Mesenchymal stem cell (in vitro differentiated cells and primary cell): ENCODE measurements around the gene EEF1AKMT3.

ENCODE experiments used
- DNase-seq: peaks from one replicate; pipeline ENCODE4 v3.0.0-alpha.2; 2013
- H2AFZ ChIP-seq: one replicate; pipeline ENCODE4 v1.6.1; 2013; ENCODE audit warnings: low read depth, mild to moderate bottlenecking, control low read depth, inconsistent platforms, low read length, moderate library complexity
- H2AK5ac ChIP-seq: 2 replicates; pipeline ENCODE4 v1.6.1; 2013; ENCODE audit warnings: low read length, moderate library complexity, mild to moderate bottlenecking, inconsistent platforms; ENCODE audit not compliant: severe bottlenecking
- H2BK120ac ChIP-seq: one replicate; pipeline ENCODE4 v1.6.1; 2013; ENCODE audit warnings: low read depth, mild to moderate bottlenecking, inconsistent platforms, low read length, moderate library complexity
- H2BK12ac ChIP-seq, 2 experiments: one replicate each; pipeline ENCODE4 v1.6.1; 2013; ENCODE audit warnings: inconsistent platforms in 2 of 2, low read length in 2 of 2, mild to moderate bottlenecking in 2 of 2, moderate library complexity in 2 of 2, control low read depth in 1 of 2
- H2BK15ac ChIP-seq: one replicate; pipeline ENCODE4 v1.6.1; 2013; ENCODE audit warnings: mild to moderate bottlenecking, low read depth, inconsistent platforms; ENCODE audit not compliant: poor library complexity, severe bottlenecking
- H2BK5ac ChIP-seq: 2 replicates; pipeline ENCODE4 v1.6.1; 2013; ENCODE audit warnings: low read depth, mild to moderate bottlenecking, low read length, control low read depth, inconsistent platforms; ENCODE audit not compliant: poor library complexity, severe bottlenecking
- H3K14ac ChIP-seq, 2 experiments: one replicate each; pipeline ENCODE4 v1.6.1; 2013; ENCODE audit warnings: inconsistent platforms in 2 of 2, low read length in 2 of 2, control low read depth in 1 of 2, mild to moderate bottlenecking in 1 of 2, moderate library complexity in 1 of 2
- H3K18ac ChIP-seq, 2 experiments: one replicate each; pipeline ENCODE4 v1.6.1; 2013; ENCODE audit warnings: inconsistent platforms in 2 of 2, low read length in 2 of 2, control low read depth in 1 of 2, low read depth in 1 of 2, mild to moderate bottlenecking in 1 of 2
- H3K23ac ChIP-seq, 2 experiments: one replicate each; pipeline ENCODE4 v1.6.1; 2013; ENCODE audit warnings: inconsistent platforms in 2 of 2, low read length in 2 of 2, mild to moderate bottlenecking in 2 of 2, moderate library complexity in 2 of 2, control low read depth in 1 of 2
- H3K27ac ChIP-seq: 2 replicates; pipeline ENCODE4 v1.5.1; 2013; ENCODE audit warnings: mild to moderate bottlenecking, moderate library complexity, low read length, control low read depth, inconsistent platforms; ENCODE audit not compliant: poor library complexity, severe bottlenecking
- H3K27me3 ChIP-seq, 2 experiments: 2 replicates each; pipeline versions ENCODE4 v1.6.1 to v1.7.0; 2013; ENCODE audit warnings: low read length in 2 of 2, mild to moderate bottlenecking in 2 of 2, moderate library complexity in 2 of 2, control low read depth in 1 of 2, inconsistent platforms in 1 of 2; ENCODE audit not compliant: control insufficient read depth in 1 of 2, insufficient read depth in 1 of 2
- H3K36me3 ChIP-seq, 2 experiments: 2 replicates each; pipeline versions ENCODE4 v1.6.1 to v1.7.0; 2013; ENCODE audit warnings: low read length in 2 of 2, control low read depth in 1 of 2, inconsistent platforms in 1 of 2, low read depth in 1 of 2, mild to moderate bottlenecking in 1 of 2; ENCODE audit not compliant: insufficient read depth in 2 of 2, control insufficient read depth in 1 of 2
- H3K4ac ChIP-seq, 2 experiments: one replicate each; pipeline ENCODE4 v1.6.1; 2013; ENCODE audit warnings: inconsistent platforms in 2 of 2, low read length in 2 of 2, mild to moderate bottlenecking in 2 of 2, moderate library complexity in 2 of 2, control low read depth in 1 of 2, low read depth in 1 of 2
- H3K4me1 ChIP-seq: 2 replicates; pipeline ENCODE4 v1.6.1; 2013; ENCODE audit warnings: low read depth, low read length, control low read depth; ENCODE audit not compliant: control insufficient read depth, insufficient read depth
- H3K4me2 ChIP-seq: 2 replicates; pipeline ENCODE4 v1.6.1; 2013; ENCODE audit warnings: low read length, mild to moderate bottlenecking, inconsistent platforms; ENCODE audit not compliant: poor library complexity, severe bottlenecking
- H3K4me3 ChIP-seq, 2 experiments: 2 replicates each; pipeline versions ENCODE4 v1.5.1 to v1.7.0; 2013; ENCODE audit warnings: low read length in 2 of 2, mild to moderate bottlenecking in 2 of 2, control low read depth in 1 of 2, low read depth in 1 of 2; ENCODE audit not compliant: insufficient read depth in 1 of 2
- H3K79me1 ChIP-seq: replicated peaks from 2 replicates; pipeline ENCODE4 v1.6.1; 2013; ENCODE audit warnings: mild to moderate bottlenecking, control low read depth, low read length, inconsistent platforms; ENCODE audit not compliant: poor library complexity, severe bottlenecking
- H3K9ac ChIP-seq: 2 replicates; pipeline ENCODE4 v1.7.0; 2013; ENCODE audit warnings: mild to moderate bottlenecking, low read length, moderate library complexity
- H3K9me3 ChIP-seq: 2 replicates; pipeline ENCODE4 v1.7.0; 2013; ENCODE audit warnings: mild to moderate bottlenecking, low read length; ENCODE audit not compliant: control insufficient read depth
- H4K8ac ChIP-seq: one replicate; pipeline ENCODE4 v1.6.1; 2013; ENCODE audit warnings: inconsistent platforms, mild to moderate bottlenecking, low read length, moderate library complexity
- H4K91ac ChIP-seq: one replicate; pipeline ENCODE4 v1.6.1; 2013; ENCODE audit warnings: mild to moderate bottlenecking, low read length, inconsistent platforms
- WGBS: methylation state at CpG from one replicate; pipeline ENCODE4 v1.1.7; 2013; ENCODE audit warnings: mixed read lengths; 5-methylcytosine and 5-hydroxymethylcytosine counted together

Gene EEF1AKMT3

GRCh38 chr12:57783466-57783801 is 11.0 kb downstream of the EEF1AKMT3 start:
- no peak overlapping the region for H4K91ac ChIP-seq
- no peak overlapping the region for H2BK12ac ChIP-seq
- H4K8ac ChIP-seq: no peak overlapping the region
- no peak overlapping the region for H3K27ac ChIP-seq
- DNase-seq: no peak
- no peaks in the 10 kb centered on the region for H3K27me3 ChIP-seq
- H2BK5ac ChIP-seq: no peak overlapping the region
- H3K4me1 ChIP-seq: no peaks in the 10 kb centered on the region
- H3K23ac ChIP-seq: no peak overlapping the region
- WGBS: 92% methylated on average over 10 of the region's 12 CpGs
- no peak overlapping the region for H2BK15ac ChIP-seq
- H3K79me1 ChIP-seq: peaks cover 23% of the 10 kb centered on the region
- no peak overlapping the region for H2AK5ac ChIP-seq
- no peak overlapping the region for H2AFZ ChIP-seq
- H3K4me2 ChIP-seq: peak overlapping the region; percentile 97
- H3K18ac ChIP-seq: no peak overlapping the region
- peaks cover 16 to 57% of the 10 kb centered on the region in 2 experiments for H3K36me3 ChIP-seq
- H3K9me3 ChIP-seq: no peaks in the 10 kb centered on the region
- H3K14ac ChIP-seq: no peak overlapping the region
- peak overlapping the region; percentile 96 for H3K9ac ChIP-seq
- H2BK120ac ChIP-seq: no peak overlapping the region
- no peak overlapping the region for H3K4ac ChIP-seq
- peak overlapping the region in 1 of 2 experiments; percentile 99 for H3K4me3 ChIP-seq

GRCh38 chr12:57783861-57784260 is 11.4 kb downstream of the EEF1AKMT3 start:
- no peak overlapping the region for H4K91ac ChIP-seq
- 97% methylated on average over 8 of the region's 11 CpGs for WGBS

GRCh38 chr12:57793920-57794319 is 21.5 kb downstream of the EEF1AKMT3 start:
- no peaks in the 10 kb centered on the region for H3K27me3 ChIP-seq
- H2BK5ac ChIP-seq: no peak overlapping the region
- H2AFZ ChIP-seq: no peak overlapping the region
- no peak overlapping the region for H2AK5ac ChIP-seq
- H3K79me1 ChIP-seq: peaks cover 5% of the 10 kb centered on the region
- WGBS: 44% methylated on average over 1 of the region's 1 CpG
- H2BK15ac ChIP-seq: no peak overlapping the region
- no peak overlapping the region for H3K27ac ChIP-seq
- no peak overlapping the region for H3K4ac ChIP-seq
- no peak overlapping the region for H3K14ac ChIP-seq
- no peak overlapping the region for H4K8ac ChIP-seq
- H3K18ac ChIP-seq: no peak overlapping the region
- H3K23ac ChIP-seq: no peak overlapping the region
- peak; percentile 93 for DNase-seq
- H2BK120ac ChIP-seq: no peak overlapping the region
- no peaks in the 10 kb centered on the region for H3K4me1 ChIP-seq
- H3K9ac ChIP-seq: peak overlapping the region; percentile 85
- H3K4me3 ChIP-seq: peak overlapping the region in 1 of 2 experiments; percentile 30
- H2BK12ac ChIP-seq: no peak overlapping the region
- no peaks in the 10 kb centered on the region for H3K9me3 ChIP-seq
- H3K4me2 ChIP-seq: no peak overlapping the region
- peaks cover 22 to 72% of the 10 kb centered on the region in 2 experiments for H3K36me3 ChIP-seq
- no peak overlapping the region for H4K91ac ChIP-seq

More at GRCh38 chr12:57783861-57784260, 11.4 kb downstream of the EEF1AKMT3 start:
- Histone ChIP-seq H3K4ac (no peak overlapping the region), H3K9me3 (no peaks in the 10 kb centered on the region), H3K4me3 (peak overlapping the region in 1 of 2 experiments; percentile 31), H3K79me1 (peaks cover 26% of the 10 kb centered on the region), H3K18ac (no peak overlapping the region), H4K8ac (no peak overlapping the region), H2AFZ (no peak overlapping the region), H3K4me2 (no peak overlapping the region), H2BK5ac (no peak overlapping the region), H3K9ac (peak overlapping the region; percentile 33), H2BK120ac (no peak overlapping the region), H3K14ac (no peak overlapping the region), H2AK5ac (peak overlapping the region; percentile 20), H3K4me1 (no peaks in the 10 kb centered on the region), H3K23ac (no peak overlapping the region), H2BK15ac (no peak overlapping the region), H3K27me3 (no peaks in the 10 kb centered on the region), H3K36me3 (peaks cover 20 to 61% of the 10 kb centered on the region in 2 experiments), H2BK12ac (no peak overlapping the region), H3K27ac (no peak overlapping the region)
- no peak for DNase-seq

- no peak overlapping the region for H3K9ac ChIP-seq
- H3K27ac ChIP-seq: no peak overlapping the region
- H2BK120ac ChIP-seq: no peak overlapping the region
- DNase-seq: peak; percentile 54
- H3K4me1 ChIP-seq: no peaks in the 10 kb centered on the region
- no peak overlapping the region for H3K4me3 ChIP-seq
- H2BK5ac ChIP-seq: no peak overlapping the region
- peaks cover 23 to 73% of the 10 kb centered on the region in 2 experiments for H3K36me3 ChIP-seq
- no peak overlapping the region for H2AK5ac ChIP-seq
- H3K4me2 ChIP-seq: no peak overlapping the region
- no peak overlapping the region for H4K91ac ChIP-seq
- H3K27me3 ChIP-seq: no peaks in the 10 kb centered on the region
- H4K8ac ChIP-seq: no peak overlapping the region
- H3K9me3 ChIP-seq: no peaks in the 10 kb centered on the region
- H2BK15ac ChIP-seq: no peak overlapping the region
- no peak overlapping the region for H3K4ac ChIP-seq
- H2BK12ac ChIP-seq: no peak overlapping the region
- no peak overlapping the region for H3K14ac ChIP-seq
- H2AFZ ChIP-seq: no peak overlapping the region
- WGBS: 96% methylated on average over 3 of the region's 6 CpGs
- H3K18ac ChIP-seq: no peak overlapping the region
- H3K79me1 ChIP-seq: peaks cover 5% of the 10 kb centered on the region
- no peak overlapping the region for H3K23ac ChIP-seq
These were observed 22.9 kb downstream of the EEF1AKMT3 start for GRCh38 chr12:57795354-57795753.
